Choroid plexus epithelial cell (primary cell): Measurements from ENCODE around the gene RABL3.
A peak's percentile ranks its signal among the peaks of the same experiment; 100 is the strongest.
"Not testable (repeated sequence)": the region's sequence is repeated elsewhere in the genome, so short reads cannot be mapped to it uniquely, and the experiment has no call there.

Source experiments
- DNase-seq: peaks from one replicate; pipeline ENCODE4 v3.0.0-alpha.2; 2010; ENCODE audit warnings: low read depth
- H3K4me3 ChIP-seq: 2 replicates; pipeline ENCODE4 v1.5.1; 2011; ENCODE audit warnings: low read depth, mild to moderate bottlenecking, control low read depth, low read length, moderate library complexity
- TF ChIP-seq, protein P1 (sequence below): conservative IDR thresholded peaks from 2 replicates; pipeline ENCODE4 v1.5.1; 2011; ENCODE audit warnings: low read depth, mild to moderate bottlenecking, control low read depth, inconsistent platforms, low read length, moderate library complexity

The RABL3 gene, protein sequence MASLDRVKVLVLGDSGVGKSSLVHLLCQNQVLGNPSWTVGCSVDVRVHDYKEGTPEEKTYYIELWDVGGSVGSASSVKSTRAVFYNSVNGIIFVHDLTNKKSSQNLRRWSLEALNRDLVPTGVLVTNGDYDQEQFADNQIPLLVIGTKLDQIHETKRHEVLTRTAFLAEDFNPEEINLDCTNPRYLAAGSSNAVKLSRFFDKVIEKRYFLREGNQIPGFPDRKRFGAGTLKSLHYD

GRCh38 chr3:120742198-120742848, at the start of gene RABL3, which contains the start of gene GTF2E1:
TSS of gene RABL3 (minus strand) at chr3:120742516. CDS start at chr3:120742507, 9 bp downstream.
TSS of gene GTF2E1 (plus strand) at chr3:120742744. CDS start at chr3:120750553, 7,809 bp downstream.
- DNase-seq, result peak; percentile 100
- TF ChIP-seq, protein P1, sequence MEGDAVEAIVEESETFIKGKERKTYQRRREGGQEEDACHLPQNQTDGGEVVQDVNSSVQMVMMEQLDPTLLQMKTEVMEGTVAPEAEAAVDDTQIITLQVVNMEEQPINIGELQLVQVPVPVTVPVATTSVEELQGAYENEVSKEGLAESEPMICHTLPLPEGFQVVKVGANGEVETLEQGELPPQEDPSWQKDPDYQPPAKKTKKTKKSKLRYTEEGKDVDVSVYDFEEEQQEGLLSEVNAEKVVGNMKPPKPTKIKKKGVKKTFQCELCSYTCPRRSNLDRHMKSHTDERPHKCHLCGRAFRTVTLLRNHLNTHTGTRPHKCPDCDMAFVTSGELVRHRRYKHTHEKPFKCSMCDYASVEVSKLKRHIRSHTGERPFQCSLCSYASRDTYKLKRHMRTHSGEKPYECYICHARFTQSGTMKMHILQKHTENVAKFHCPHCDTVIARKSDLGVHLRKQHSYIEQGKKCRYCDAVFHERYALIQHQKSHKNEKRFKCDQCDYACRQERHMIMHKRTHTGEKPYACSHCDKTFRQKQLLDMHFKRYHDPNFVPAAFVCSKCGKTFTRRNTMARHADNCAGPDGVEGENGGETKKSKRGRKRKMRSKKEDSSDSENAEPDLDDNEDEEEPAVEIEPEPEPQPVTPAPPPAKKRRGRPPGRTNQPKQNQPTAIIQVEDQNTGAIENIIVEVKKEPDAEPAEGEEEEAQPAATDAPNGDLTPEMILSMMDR, result no peak
- peak within 1 kb of the TSS; percentile 95 for H3K4me3 ChIP-seq

GRCh38 chr3:120791913-120792312, 49.6 kb upstream of the RABL3 start:
- TF ChIP-seq, protein P1, result no peak
- peak; percentile 13 for DNase-seq
- H3K4me3 ChIP-seq, result no peak overlapping the region

GRCh38 chr3:120791010-120791409, 48.7 kb upstream of the RABL3 start:
- no peak overlapping the region for H3K4me3 ChIP-seq
- TF ChIP-seq, protein P1, result no peak
- no peak for DNase-seq

DNA sequence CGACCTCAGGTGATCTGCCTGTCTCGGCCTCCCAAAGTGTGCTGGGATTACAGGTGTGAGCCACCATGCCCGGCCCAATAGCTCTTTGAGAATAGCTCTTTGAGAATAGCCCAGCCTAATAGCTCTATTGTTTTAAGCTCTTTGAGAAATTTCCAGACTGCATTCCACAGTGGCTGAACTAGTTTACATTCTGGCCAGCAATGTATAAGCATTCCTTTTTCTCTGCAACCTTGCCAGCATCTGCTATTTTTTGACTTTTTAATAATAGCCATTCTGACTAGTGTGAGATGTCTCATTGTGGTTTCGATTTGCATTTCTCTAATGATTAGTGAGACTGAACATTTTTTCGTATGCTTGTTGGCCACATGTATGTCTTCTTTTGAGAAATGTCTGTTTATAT, 43.5 kb upstream of the RABL3 start:
- H3K4me3 ChIP-seq, result not testable (repeated sequence)
- DNase-seq, result peak; percentile 61

GRCh38 chr3:120780977-120781376, 38.7 kb upstream of the RABL3 start:
- no peak overlapping the region for H3K4me3 ChIP-seq
- TF ChIP-seq, protein P1, result no peak
- peak; percentile 75 for DNase-seq

- no peak overlapping the region for H3K4me3 ChIP-seq
- TF ChIP-seq, protein P1, result no peak
- DNase-seq, result no peak
These were observed 36.5 kb upstream of the RABL3 start for GRCh38 chr3:120778776-120779175.

DNA sequence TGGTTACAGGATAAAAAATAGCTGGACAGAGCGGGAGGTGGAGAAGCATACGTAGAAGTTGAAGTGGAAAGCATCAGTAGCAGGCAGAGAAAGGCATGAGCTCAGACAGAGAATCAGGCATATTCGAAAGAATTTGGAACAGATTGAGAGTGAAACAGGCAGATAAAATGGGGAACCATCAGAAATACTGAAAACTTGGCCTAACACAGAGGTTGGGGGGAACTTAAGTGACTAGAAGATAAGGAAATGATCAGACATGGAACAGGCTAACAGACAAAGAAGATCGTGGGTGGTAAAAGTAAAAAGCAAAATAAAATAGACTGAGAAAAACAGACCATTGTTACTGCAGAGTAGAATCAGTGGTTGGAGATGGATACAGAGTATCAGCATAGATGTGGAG, 33.1 kb upstream of the RABL3 start:
- TF ChIP-seq, protein P1, result no peak
- DNase-seq, result no peak
- no peak overlapping the region for H3K4me3 ChIP-seq
